Mesothelial cell of epicardium (in vitro differentiated cells): ENCODE measurements around the gene CTAGE9. TPM values are rescaled to one million over a fixed set of nuclear protein-coding genes. Genes with fewer than 3 reads are reported as not detected.
"Not testable (repeated sequence)": the region's sequence is repeated elsewhere in the genome, so short reads cannot be mapped to it uniquely, and the experiment has no call there.

ENCODE experiments used
- DNase-seq, 2 experiments: peaks; one replicate each; pipeline ENCODE4 v3.0.0; 2021; ENCODE audit warnings: low spot score in 2 of 2; ENCODE audit not compliant: unreplicated experiment in 2 of 2
- H3K27ac Mint-ChIP-seq: 2 replicates; pipeline ENCODE4 v1.8.0; 2021; ENCODE audit warnings: mixed read lengths
- H3K27me3 Mint-ChIP-seq: 2 replicates; pipeline ENCODE4 v1.8.0; 2021; ENCODE audit warnings: low read depth, mixed read lengths
- H3K36me3 Mint-ChIP-seq: 2 replicates; pipeline ENCODE4 v1.8.0; 2021; ENCODE audit warnings: mixed read lengths
- H3K4me1 Mint-ChIP-seq: 2 replicates; pipeline ENCODE4 v1.8.0; 2021; ENCODE audit warnings: mixed read lengths
- H3K4me3 Mint-ChIP-seq: 2 replicates; pipeline ENCODE4 v1.8.0; 2021; ENCODE audit warnings: mild to moderate bottlenecking, moderate library complexity, mixed read lengths
- H3K9me3 Mint-ChIP-seq: 2 replicates; pipeline ENCODE4 v1.8.0; 2021; ENCODE audit warnings: mixed read lengths
- CTCF ChIP-seq: fragments of 200-600 bp; sonication (generic); IDR thresholded peaks from one replicate; pipeline ENCODE4 v1.5.0; 2021; ENCODE audit warnings: antibody characterized with exemption; ENCODE audit not compliant: unreplicated experiment
- total RNA-seq: library from RNA; stranded (reverse); gene quantifications from 3 replicates; pipeline ENCODE4 v1.2.1, GENCODE V29; 2021

CTAGE9 gene
- total RNA-seq, 1 donor from 2014 or later: 0.16 TPM

GRCh38 chr6:131724114-131724513, 13.3 kb upstream of the CTAGE9 start:
- TF ChIP-seq CTCF: no peak
- no peak overlapping the region for H3K4me3 Mint-ChIP-seq
- H3K9me3 Mint-ChIP-seq: peaks cover 10% of the 10 kb centered on the region
- no peak for DNase-seq
- no peaks in the 10 kb centered on the region for H3K27me3 Mint-ChIP-seq
- peaks cover 8% of the 10 kb centered on the region for H3K4me1 Mint-ChIP-seq
- H3K36me3 Mint-ChIP-seq: peaks cover 7% of the 10 kb centered on the region
- H3K27ac Mint-ChIP-seq: no peak overlapping the region

- Mint-ChIP-seq H3K4me1 (no peaks in the 10 kb centered on the region), H3K36me3 (peaks cover 1% of the 10 kb centered on the region), H3K9me3 (peaks cover 2% of the 10 kb centered on the region), H3K27ac (no peak overlapping the region), H3K27me3 (no peaks in the 10 kb centered on the region), H3K4me3 (no peak overlapping the region)
- TF ChIP-seq CTCF: no peak
- DNase-seq: no peak
These were observed 10.3 kb upstream of the CTAGE9 start for GRCh38 chr6:131721161-131721560.

GRCh38 chr6:131717836-131718542, 7.2 kb upstream of the CTAGE9 start:
- no peak for DNase-seq
- TF ChIP-seq CTCF: no peak
- Mint-ChIP-seq H3K27me3 (no peaks in the 10 kb centered on the region), H3K36me3 (no peaks in the 10 kb centered on the region), H3K27ac (no peak overlapping the region), H3K9me3 (no peaks in the 10 kb centered on the region), H3K4me3 (no peak overlapping the region), H3K4me1 (no peaks in the 10 kb centered on the region)

- not testable (repeated sequence) for H3K4me3 Mint-ChIP-seq
These were observed 4.8 kb upstream of the CTAGE9 start for GRCh38 chr6:131715567-131715966.

GRCh38 chr6:131703905-131704304, 6.9 kb downstream of the CTAGE9 start:
- not testable (repeated sequence) for H3K4me1 Mint-ChIP-seq, H3K27ac Mint-ChIP-seq, H3K36me3 Mint-ChIP-seq, DNase-seq, H3K27me3 Mint-ChIP-seq, H3K4me3 Mint-ChIP-seq, H3K9me3 Mint-ChIP-seq

More at GRCh38 chr6:131715567-131715966, 4.8 kb upstream of the CTAGE9 start:
- H3K36me3 Mint-ChIP-seq, H3K4me1 Mint-ChIP-seq, DNase-seq, H3K27me3 Mint-ChIP-seq, H3K9me3 Mint-ChIP-seq, H3K27ac Mint-ChIP-seq: not testable (repeated sequence)

- not testable (repeated sequence) for H3K27ac Mint-ChIP-seq, H3K4me1 Mint-ChIP-seq, H3K27me3 Mint-ChIP-seq, DNase-seq, H3K4me3 Mint-ChIP-seq, H3K9me3 Mint-ChIP-seq, H3K36me3 Mint-ChIP-seq
These were observed 10.0 kb downstream of the CTAGE9 start for GRCh38 chr6:131700851-131701250.

- Mint-ChIP-seq H3K4me3 (no peak overlapping the region), H3K27me3 (no peaks in the 10 kb centered on the region), H3K9me3 (no peaks in the 10 kb centered on the region), H3K27ac (no peak overlapping the region), H3K4me1 (peaks cover 4% of the 10 kb centered on the region), H3K36me3 (no peaks in the 10 kb centered on the region)
- TF ChIP-seq CTCF: no peak
- no peak for DNase-seq
These were observed 13.9 kb downstream of the CTAGE9 start for GRCh38 chr6:131696956-131697355.
